HG03108 (cell line): ENCODE measurements around the gene IGSF22.
"Not testable (repeated sequence)": the region's sequence is repeated elsewhere in the genome, so short reads cannot be mapped to it uniquely, and the experiment has no call there.

Source experiments
- ATAC-seq: cut with Tn5 transposase; IDR thresholded peaks from one replicate; pipeline ENCODE4 v1.9.1; 2021; ENCODE audit warnings: moderate library complexity; ENCODE audit not compliant: unreplicated experiment

The IGSF22 gene

GRCh38 chr11:18692941-18693760 is 32.8 kb downstream of the IGSF22 start:
- no peak for ATAC-seq

- not testable (repeated sequence) for ATAC-seq
These were observed 34.4 kb downstream of the IGSF22 start for GRCh38 chr11:18691467-18692140.

- no peak for ATAC-seq
These were observed 41.7 kb downstream of the IGSF22 start for GRCh38 chr11:18684267-18684666.

GRCh38 chr11:18682466-18682865 is 43.5 kb downstream of the IGSF22 start:
- ATAC-seq = no peak

GRCh38 chr11:18681949-18682348 is 44.0 kb downstream of the IGSF22 start:
- not testable (repeated sequence) for ATAC-seq

GRCh38 chr11:18677560-18677959 is 48.4 kb downstream of the IGSF22 start:
- no peak for ATAC-seq

- ATAC-seq = no peak
These were observed 49.2 kb downstream of the IGSF22 start for GRCh38 chr11:18676803-18677202.

GRCh38 chr11:18672209-18672608 is 53.8 kb downstream of the IGSF22 start:
- ATAC-seq = not testable (repeated sequence)

- ATAC-seq = no peak
These were observed 54.7 kb downstream of the IGSF22 start for GRCh38 chr11:18671246-18671645.

- ATAC-seq = no peak
These were observed 56.3 kb downstream of the IGSF22 start for GRCh38 chr11:18669711-18670110.

- ATAC-seq = no peak
These were observed 56.8 kb downstream of the IGSF22 start for GRCh38 chr11:18669219-18669596.

- ATAC-seq = no peak
These were observed 57.9 kb downstream of the IGSF22 start for GRCh38 chr11:18668131-18668530.

- not testable (repeated sequence) for ATAC-seq
These were observed 60.6 kb downstream of the IGSF22 start for GRCh38 chr11:18665353-18665872.

GRCh38 chr11:18657673-18658072 is 68.3 kb downstream of the IGSF22 start:
- ATAC-seq = no peak
